ENCODE data around the gene PUS7L. TPM values are rescaled to one million over a fixed set of nuclear protein-coding genes. Genes with fewer than 3 reads are reported as not detected.
"Not testable (repeated sequence)": the region's sequence is repeated elsewhere in the genome, so short reads cannot be mapped to it uniquely, and the experiment has no call there.

The PUS7L gene
- polyA plus RNA-seq, 2 donors: 1.7 to 1.9 TPM

DNA sequence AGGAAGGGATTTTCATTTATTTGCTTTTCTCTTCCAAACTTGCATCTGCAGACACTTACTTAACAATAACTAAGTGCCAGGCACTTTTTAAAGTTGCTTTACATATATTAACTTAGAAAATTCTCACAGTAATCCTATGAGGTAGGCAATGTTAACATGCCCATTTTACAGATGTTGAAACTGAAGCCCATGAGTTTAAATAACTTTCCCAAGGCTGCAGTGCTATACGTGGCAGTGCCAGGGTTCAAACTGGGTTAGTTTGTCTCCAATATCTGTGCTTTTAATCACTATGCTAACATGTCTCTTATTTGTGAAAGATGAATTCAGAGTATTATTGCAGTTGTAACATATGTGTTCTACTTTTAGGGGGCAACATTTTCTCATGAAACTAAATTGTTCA lies 29.9 kb downstream of the PUS7L start:
- H3K36me3 ChIP-seq (ENCODE audit: control insufficient read depth in 2 of 2, insufficient read depth in 2 of 2, low read length in 1 of 2): no peaks in the 10 kb centered on the region
- no peaks in the 10 kb centered on the region for H3K4me1 ChIP-seq (ENCODE audit: control insufficient read depth in 2 of 2, insufficient read depth in 2 of 2, low read length in 1 of 2)
- no peak overlapping the region for H3K27ac ChIP-seq (ENCODE audit: low read depth in 2 of 2, low read length in 1 of 2)
- 67 to 90% methylated on average over 1 of the region's 1 CpG for WGBS, 2 donors
- no peak overlapping the region for H3K4me3 ChIP-seq (ENCODE audit: low read depth in 1 of 2, low read length in 2 of 2)
- no peaks in the 10 kb centered on the region for H3K27me3 ChIP-seq (ENCODE audit: control insufficient read depth in 1 of 2, insufficient read depth in 2 of 2, low read length in 2 of 2)
- H3K9me3 ChIP-seq (ENCODE audit: control insufficient read depth in 2 of 2, insufficient read depth in 1 of 2, low read depth in 1 of 2, low read length in 1 of 2): no peaks in the 10 kb centered on the region

DNA sequence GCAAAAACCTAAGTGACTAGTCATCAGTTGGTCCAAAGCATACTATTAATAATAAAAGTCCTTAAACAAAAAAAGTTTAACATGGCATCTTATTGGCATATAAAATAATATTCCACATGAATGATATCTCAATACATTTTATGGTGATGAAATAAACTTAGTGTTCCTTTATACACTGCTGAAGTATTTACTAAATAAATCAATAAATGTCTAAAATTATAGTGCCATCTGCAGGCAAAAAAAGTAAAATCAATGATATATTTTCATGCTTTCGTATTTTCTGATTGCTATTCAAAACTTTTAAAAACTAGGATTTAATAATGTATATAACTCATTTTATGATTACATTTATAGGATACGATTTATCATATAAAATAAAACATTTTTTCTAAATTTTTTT lies 30.5 kb downstream of the PUS7L start:
- H3K9me3 ChIP-seq (ENCODE audit: control insufficient read depth in 2 of 2, insufficient read depth in 1 of 2, low read depth in 1 of 2, low read length in 1 of 2): no peaks in the 10 kb centered on the region
- no peaks in the 10 kb centered on the region for H3K36me3 ChIP-seq (ENCODE audit: control insufficient read depth in 2 of 2, insufficient read depth in 2 of 2, low read length in 1 of 2)
- H3K27me3 ChIP-seq (ENCODE audit: control insufficient read depth in 1 of 2, insufficient read depth in 2 of 2, low read length in 2 of 2): no peaks in the 10 kb centered on the region
- 60 to 66% methylated on average over 2 of the region's 2 CpGs for WGBS, 2 donors
- H3K27ac ChIP-seq (ENCODE audit: low read depth in 2 of 2, low read length in 1 of 2): no peak overlapping the region
- H3K4me3 ChIP-seq (ENCODE audit: low read depth in 1 of 2, low read length in 2 of 2): no peak overlapping the region
- H3K4me1 ChIP-seq (ENCODE audit: control insufficient read depth in 2 of 2, insufficient read depth in 2 of 2, low read length in 1 of 2): no peaks in the 10 kb centered on the region

GRCh38 chr12:43723134-43723533 lies 35.5 kb downstream of the PUS7L start:
- Histone ChIP-seq H3K27me3 (ENCODE audit: control insufficient read depth in 1 of 2, insufficient read depth in 2 of 2, low read length in 2 of 2) (no peaks in the 10 kb centered on the region), H3K36me3 (ENCODE audit: control insufficient read depth in 2 of 2, insufficient read depth in 2 of 2, low read length in 1 of 2) (no peaks in the 10 kb centered on the region), H3K9me3 (ENCODE audit: control insufficient read depth in 2 of 2, insufficient read depth in 1 of 2, low read depth in 1 of 2, low read length in 1 of 2) (no peaks in the 10 kb centered on the region), H3K27ac (ENCODE audit: low read depth in 2 of 2, low read length in 1 of 2) (no peak overlapping the region), H3K4me3 (ENCODE audit: low read depth in 1 of 2, low read length in 2 of 2) (no peak overlapping the region), H3K4me1 (ENCODE audit: control insufficient read depth in 2 of 2, insufficient read depth in 2 of 2, low read length in 1 of 2) (no peaks in the 10 kb centered on the region)

DNA sequence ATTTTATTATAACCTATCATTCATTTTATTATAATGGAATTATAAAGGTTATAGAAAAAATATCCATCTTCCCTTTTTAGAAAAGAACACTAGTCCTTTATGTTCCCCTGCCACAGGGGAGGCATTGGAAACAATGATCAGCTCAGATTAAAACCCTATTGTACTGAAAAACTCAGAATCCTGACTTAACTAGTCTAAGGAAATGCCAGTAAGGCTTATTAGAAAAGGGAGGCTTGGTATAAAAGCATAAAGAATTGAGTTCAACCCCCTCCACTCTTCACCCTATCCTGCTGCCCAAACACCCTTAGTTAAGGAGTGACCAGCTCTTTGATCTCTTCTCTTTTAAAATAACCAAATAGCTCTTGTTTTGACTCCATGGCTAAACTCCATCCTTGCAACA lies 36.0 kb downstream of the PUS7L start:
- Histone ChIP-seq H3K4me1 (ENCODE audit: control insufficient read depth in 2 of 2, insufficient read depth in 2 of 2, low read length in 1 of 2) (no peaks in the 10 kb centered on the region), H3K9me3 (ENCODE audit: control insufficient read depth in 2 of 2, insufficient read depth in 1 of 2, low read depth in 1 of 2, low read length in 1 of 2) (no peaks in the 10 kb centered on the region), H3K4me3 (ENCODE audit: low read depth in 1 of 2, low read length in 2 of 2) (no peak overlapping the region)

DNA sequence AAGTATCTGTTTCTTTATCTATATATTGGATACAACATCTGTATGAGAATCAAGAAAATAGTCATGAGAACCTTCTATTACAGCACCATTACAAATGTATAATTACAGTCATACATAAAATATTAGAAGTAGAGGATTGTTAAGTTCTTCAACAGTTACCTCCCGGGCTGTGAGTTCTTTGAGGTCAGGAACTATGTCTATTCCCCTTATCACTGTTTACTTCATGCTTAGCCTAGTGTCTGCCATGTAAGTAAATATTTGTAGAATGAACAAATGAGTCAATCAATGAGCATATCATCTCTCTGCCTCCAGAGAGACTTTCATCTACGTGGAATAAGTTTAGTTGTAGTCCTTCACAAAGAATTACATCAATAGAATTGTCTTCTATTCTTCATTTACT lies 47.2 kb downstream of the PUS7L start:
- H3K4me3 ChIP-seq (ENCODE audit: low read depth in 1 of 2, low read length in 2 of 2): no peak overlapping the region
- H3K36me3 ChIP-seq (ENCODE audit: control insufficient read depth in 2 of 2, insufficient read depth in 2 of 2, low read length in 1 of 2): no peaks in the 10 kb centered on the region
- no peaks in the 10 kb centered on the region for H3K4me1 ChIP-seq (ENCODE audit: control insufficient read depth in 2 of 2, insufficient read depth in 2 of 2, low read length in 1 of 2)
- WGBS, 2 donors: 22 to 33% methylated on average over 2 of the region's 2 CpGs
- peaks cover 0 to 3% of the 10 kb centered on the region in 2 donors for H3K9me3 ChIP-seq (ENCODE audit: control insufficient read depth in 2 of 2, insufficient read depth in 1 of 2, low read depth in 1 of 2, low read length in 1 of 2)
- peaks cover 0 to 2% of the 10 kb centered on the region in 2 donors for H3K27me3 ChIP-seq (ENCODE audit: control insufficient read depth in 1 of 2, insufficient read depth in 2 of 2, low read length in 2 of 2)
- no peak overlapping the region for H3K27ac ChIP-seq (ENCODE audit: low read depth in 2 of 2, low read length in 1 of 2)

More for the DNA sequence above, 36.0 kb downstream of the PUS7L start:
- no peaks in the 10 kb centered on the region for H3K36me3 ChIP-seq (ENCODE audit: control insufficient read depth in 2 of 2, insufficient read depth in 2 of 2, low read length in 1 of 2)
- no peak overlapping the region for H3K27ac ChIP-seq (ENCODE audit: low read depth in 2 of 2, low read length in 1 of 2)
- no peaks in the 10 kb centered on the region for H3K27me3 ChIP-seq (ENCODE audit: control insufficient read depth in 1 of 2, insufficient read depth in 2 of 2, low read length in 2 of 2)

DNA sequence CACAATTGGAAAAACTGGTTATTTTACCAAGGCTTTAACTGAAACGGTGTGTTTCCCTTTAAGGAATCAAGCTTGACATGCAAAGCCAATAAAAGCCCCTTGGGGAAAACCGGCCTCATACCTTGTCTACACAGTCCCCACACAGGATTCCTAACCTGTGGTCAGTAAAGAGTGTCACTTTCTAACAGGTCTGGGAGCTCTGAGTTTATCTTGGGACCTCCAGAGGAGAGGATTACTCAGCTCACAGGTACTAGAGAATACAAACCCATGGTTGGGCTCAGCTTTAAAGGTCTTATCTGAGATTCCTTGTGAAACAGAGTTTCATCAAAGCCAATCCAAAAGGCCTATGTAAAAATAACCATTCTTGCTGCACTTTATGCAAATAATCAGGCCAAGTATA lies 54.8 kb downstream of the PUS7L start:
- H3K4me3 ChIP-seq (ENCODE audit: low read depth in 1 of 2, low read length in 2 of 2); H3K27ac ChIP-seq (ENCODE audit: low read depth in 2 of 2, low read length in 1 of 2); H3K27me3 ChIP-seq (ENCODE audit: control insufficient read depth in 1 of 2, insufficient read depth in 2 of 2, low read length in 2 of 2); H3K4me1 ChIP-seq (ENCODE audit: control insufficient read depth in 2 of 2, insufficient read depth in 2 of 2, low read length in 1 of 2); H3K36me3 ChIP-seq (ENCODE audit: control insufficient read depth in 2 of 2, insufficient read depth in 2 of 2, low read length in 1 of 2); H3K9me3 ChIP-seq (ENCODE audit: control insufficient read depth in 2 of 2, insufficient read depth in 1 of 2, low read depth in 1 of 2, low read length in 1 of 2): not testable (repeated sequence)
- WGBS, 2 donors: 15 to 20% methylated on average over 2 of the region's 2 CpGs

DNA sequence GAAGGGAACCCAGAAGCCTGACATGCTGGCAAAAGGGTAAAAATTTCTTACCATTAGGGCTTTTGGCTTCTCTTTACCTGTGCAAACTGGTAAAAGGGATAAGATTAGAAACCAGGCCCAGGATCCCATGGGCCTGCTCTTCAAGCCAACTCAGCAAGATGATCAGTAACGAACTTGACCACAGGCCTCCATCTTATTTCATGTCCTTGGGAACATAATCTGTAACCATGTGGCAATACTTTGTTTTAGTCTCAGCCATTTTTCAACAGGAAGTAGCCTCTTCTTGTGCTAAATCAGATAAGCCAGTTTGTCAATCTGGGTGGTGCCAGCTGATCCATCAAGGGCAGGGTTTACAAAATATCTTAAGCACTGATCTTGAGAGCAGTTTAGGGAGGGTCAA lies 57.4 kb downstream of the PUS7L start:
- not testable (repeated sequence) for H3K27me3 ChIP-seq (ENCODE audit: control insufficient read depth in 1 of 2, insufficient read depth in 2 of 2, low read length in 2 of 2); H3K36me3 ChIP-seq (ENCODE audit: control insufficient read depth in 2 of 2, insufficient read depth in 2 of 2, low read length in 1 of 2); H3K27ac ChIP-seq (ENCODE audit: low read depth in 2 of 2, low read length in 1 of 2); H3K4me1 ChIP-seq (ENCODE audit: control insufficient read depth in 2 of 2, insufficient read depth in 2 of 2, low read length in 1 of 2); H3K9me3 ChIP-seq (ENCODE audit: control insufficient read depth in 2 of 2, insufficient read depth in 1 of 2, low read depth in 1 of 2, low read length in 1 of 2); H3K4me3 ChIP-seq (ENCODE audit: low read depth in 1 of 2, low read length in 2 of 2)
- 83 to 86% methylated on average over 1 of the region's 1 CpG for WGBS, 2 donors

- Histone ChIP-seq H3K4me1 (ENCODE audit: control insufficient read depth in 2 of 2, insufficient read depth in 2 of 2, low read length in 1 of 2) (no peaks in the 10 kb centered on the region), H3K9me3 (ENCODE audit: control insufficient read depth in 2 of 2, insufficient read depth in 1 of 2, low read depth in 1 of 2, low read length in 1 of 2) (no peaks in the 10 kb centered on the region)
- WGBS, 2 donors: 58 to 65% methylated on average over 3 of the region's 3 CpGs
Observed at GRCh38 chr12:43696154-43696553, 62.4 kb downstream of the PUS7L start.

GRCh38 chr12:43694879-43695278 lies 63.7 kb downstream of the PUS7L start:
- H3K27ac ChIP-seq (ENCODE audit: low read depth in 2 of 2, low read length in 1 of 2): no peak overlapping the region
- 35 to 46% methylated on average over 1 of the region's 1 CpG for WGBS, 2 donors
- no peaks in the 10 kb centered on the region for H3K4me1 ChIP-seq (ENCODE audit: control insufficient read depth in 2 of 2, insufficient read depth in 2 of 2, low read length in 1 of 2)
- H3K9me3 ChIP-seq (ENCODE audit: control insufficient read depth in 2 of 2, insufficient read depth in 1 of 2, low read depth in 1 of 2, low read length in 1 of 2): no peaks in the 10 kb centered on the region
- H3K36me3 ChIP-seq (ENCODE audit: control insufficient read depth in 2 of 2, insufficient read depth in 2 of 2, low read length in 1 of 2): no peaks in the 10 kb centered on the region
- no peaks in the 10 kb centered on the region for H3K27me3 ChIP-seq (ENCODE audit: control insufficient read depth in 1 of 2, insufficient read depth in 2 of 2, low read length in 2 of 2)
- no peak overlapping the region for H3K4me3 ChIP-seq (ENCODE audit: low read depth in 1 of 2, low read length in 2 of 2)

More at GRCh38 chr12:43696154-43696553, 62.4 kb downstream of the PUS7L start:
- H3K27me3 ChIP-seq (ENCODE audit: control insufficient read depth in 1 of 2, insufficient read depth in 2 of 2, low read length in 2 of 2): no peaks in the 10 kb centered on the region
- H3K4me3 ChIP-seq (ENCODE audit: low read depth in 1 of 2, low read length in 2 of 2): no peak overlapping the region
- H3K27ac ChIP-seq (ENCODE audit: low read depth in 2 of 2, low read length in 1 of 2): no peak overlapping the region
- H3K36me3 ChIP-seq (ENCODE audit: control insufficient read depth in 2 of 2, insufficient read depth in 2 of 2, low read length in 1 of 2): no peaks in the 10 kb centered on the region

- 36% methylated on average over 1 of the region's 1 CpG for WGBS, 2 donors
- H3K27me3 ChIP-seq (ENCODE audit: control insufficient read depth in 1 of 2, insufficient read depth in 2 of 2, low read length in 2 of 2): no peaks in the 10 kb centered on the region
- H3K4me1 ChIP-seq (ENCODE audit: control insufficient read depth in 2 of 2, insufficient read depth in 2 of 2, low read length in 1 of 2): no peaks in the 10 kb centered on the region
- H3K9me3 ChIP-seq (ENCODE audit: control insufficient read depth in 2 of 2, insufficient read depth in 1 of 2, low read depth in 1 of 2, low read length in 1 of 2): no peaks in the 10 kb centered on the region
- no peaks in the 10 kb centered on the region for H3K36me3 ChIP-seq (ENCODE audit: control insufficient read depth in 2 of 2, insufficient read depth in 2 of 2, low read length in 1 of 2)
- H3K4me3 ChIP-seq (ENCODE audit: low read depth in 1 of 2, low read length in 2 of 2): no peak overlapping the region
- no peak overlapping the region for H3K27ac ChIP-seq (ENCODE audit: low read depth in 2 of 2, low read length in 1 of 2)
Observed at GRCh38 chr12:43692064-43692463, 66.5 kb downstream of the PUS7L start.

All from esophagus (tissue), 2 donors.